Esophagus squamous epithelium (tissue), 5 donors: ENCODE measurements around the gene MYBPC1. TPM values are rescaled to one million over a fixed set of nuclear protein-coding genes. Genes with fewer than 3 reads are reported as not detected.

Experiments used
- DNase-seq: peaks from one replicate; lab custom pipeline; 2025; lab: John Stamatoyannopoulos, UW
- H3K27ac ChIP-seq, 4 donors: fragments of 200-600 bp; sonication (generic); one replicate each; pipeline ENCODE4 v1.5.1; 2016 to 2019; ENCODE audit warnings: mild to moderate bottlenecking in 1 of 4
- H3K27me3 ChIP-seq, 4 donors: fragments of 200-600 bp; sonication (generic); 1 replicate in 3 of 4; 2 replicates in 1 of 4; pipeline versions ENCODE4 v1.5.1 to v1.6.0; 2017 to 2021; ENCODE audit warnings: antibody characterized with exemption in 1 of 4
- H3K36me3 ChIP-seq, 3 donors: fragments of 200-600 bp; sonication (generic); one replicate each; pipeline ENCODE4 v1.5.1; 2016 to 2019
- H3K4me1 ChIP-seq, 3 donors: fragments of 200-600 bp; sonication (generic); one replicate each; pipeline ENCODE4 v1.5.1; 2017 to 2019
- H3K4me3 ChIP-seq, 4 donors: fragments of 200-600 bp; sonication (generic); 1 replicate in 3 of 4; 2 replicates in 1 of 4; pipeline ENCODE4 v1.5.1; 2016 to 2019; ENCODE audit warnings: mild to moderate bottlenecking in 2 of 4, moderate library complexity in 1 of 4
- H3K9me3 ChIP-seq, 3 donors: fragments of 200-600 bp; sonication (generic); one replicate each; pipeline ENCODE4 v1.5.1; 2016 to 2019
- POLR2A ChIP-seq, 4 donors: fragments of 450-650 bp; IDR thresholded peaks; one replicate each; pipeline ENCODE4 v1.6.1; 2017; ENCODE audit warnings: antibody characterized with exemption in 4 of 4, mild to moderate bottlenecking in 4 of 4, moderate library complexity in 3 of 4
- WGBS, 2 donors: methylation state at CpG; one replicate each; pipeline ENCODE4 v1.1.5; 2018; 5-methylcytosine and 5-hydroxymethylcytosine counted together
- intact Hi-C: fragments of 100-400 bp; cut with DNase I; formaldehyde crosslinking; loops from one replicate; pipeline ENCODE4 v1.15.0; 2022
- total RNA-seq, 4 donors: library from RNA; depleted of rRNA; stranded (reverse); fragments of >200 nt; gene quantifications; one replicate each; pipeline ENCODE4 v1.1.0, GENCODE V29; 2016
- TF ChIP-seq, protein P1 (sequence below), 6 experiments: fragments of 450-650 bp in 4 of 6; fragments of 200-600 bp in 2 of 6; sonication (generic) in 2 of 6; IDR thresholded peaks; one replicate each; pipeline ENCODE4 v1.5.1; 2016 to 2019; ENCODE audit warnings: antibody characterized with exemption in 6 of 6, mild to moderate bottlenecking in 4 of 6, moderate library complexity in 4 of 6
- donor health status: DM: yes; HTN: yes; CAD: no.

MYBPC1 gene
- total RNA-seq, 4 donors from 2014 or later: not detected

DNA sequence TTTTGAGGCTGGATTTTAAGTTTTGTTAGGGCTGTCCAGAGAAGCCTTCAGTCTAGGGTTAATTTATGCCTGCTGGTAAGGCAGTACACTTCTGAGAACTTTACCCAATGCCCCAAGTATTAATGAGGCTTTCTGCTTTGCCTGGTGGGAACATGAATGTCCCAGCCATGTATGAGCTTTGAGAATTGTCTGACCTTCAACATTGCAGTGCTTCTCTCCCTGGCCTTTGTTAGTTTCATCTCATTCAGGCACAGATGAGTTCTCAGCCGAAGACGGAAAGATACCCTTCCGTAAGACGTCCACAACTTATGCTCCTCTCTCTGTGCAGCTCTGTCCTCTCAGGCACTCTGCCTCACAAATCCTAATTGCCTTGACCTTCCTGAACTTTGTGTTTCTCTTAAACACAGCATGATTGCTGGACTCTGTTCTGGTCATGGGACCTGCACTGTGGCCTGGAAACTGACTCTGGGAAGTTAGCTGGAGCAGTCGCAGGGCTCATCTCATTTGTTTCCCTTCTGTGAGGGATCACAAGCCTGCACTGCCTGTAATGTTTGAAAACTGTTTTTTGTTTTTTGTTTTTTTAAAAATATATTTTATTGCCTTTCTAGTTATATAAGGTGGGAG is 118.4 kb downstream of the MYBPC1 start:
- no peaks in the 10 kb centered on the region for H3K27me3 ChIP-seq
- WGBS, 2 donors: 72 to 73% methylated on average over 5 of the region's 5 CpGs
- intact Hi-C loops: no loop called here
- peaks cover 0 to 6% (median 0%) of the 10 kb centered on the region in 3 donors for H3K36me3 ChIP-seq
- H3K4me3 ChIP-seq: peak overlapping the region in 1 of 4 donors; percentile 15
- no peak for DNase-seq
- H3K9me3 ChIP-seq: no peaks in the 10 kb centered on the region
- H3K27ac ChIP-seq: peak overlapping the region in 3 of 4 donors; percentile 31 to 47 (median 36)
- peaks cover 0 to 11% (median 6%) of the 10 kb centered on the region in 3 donors for H3K4me1 ChIP-seq
- TF ChIP-seq, protein P1, sequence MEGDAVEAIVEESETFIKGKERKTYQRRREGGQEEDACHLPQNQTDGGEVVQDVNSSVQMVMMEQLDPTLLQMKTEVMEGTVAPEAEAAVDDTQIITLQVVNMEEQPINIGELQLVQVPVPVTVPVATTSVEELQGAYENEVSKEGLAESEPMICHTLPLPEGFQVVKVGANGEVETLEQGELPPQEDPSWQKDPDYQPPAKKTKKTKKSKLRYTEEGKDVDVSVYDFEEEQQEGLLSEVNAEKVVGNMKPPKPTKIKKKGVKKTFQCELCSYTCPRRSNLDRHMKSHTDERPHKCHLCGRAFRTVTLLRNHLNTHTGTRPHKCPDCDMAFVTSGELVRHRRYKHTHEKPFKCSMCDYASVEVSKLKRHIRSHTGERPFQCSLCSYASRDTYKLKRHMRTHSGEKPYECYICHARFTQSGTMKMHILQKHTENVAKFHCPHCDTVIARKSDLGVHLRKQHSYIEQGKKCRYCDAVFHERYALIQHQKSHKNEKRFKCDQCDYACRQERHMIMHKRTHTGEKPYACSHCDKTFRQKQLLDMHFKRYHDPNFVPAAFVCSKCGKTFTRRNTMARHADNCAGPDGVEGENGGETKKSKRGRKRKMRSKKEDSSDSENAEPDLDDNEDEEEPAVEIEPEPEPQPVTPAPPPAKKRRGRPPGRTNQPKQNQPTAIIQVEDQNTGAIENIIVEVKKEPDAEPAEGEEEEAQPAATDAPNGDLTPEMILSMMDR (IDR thresholded peaks at IDR 0.05): no peak
- no peak for TF ChIP-seq POLR2A (IDR thresholded peaks at IDR 0.05)

DNA sequence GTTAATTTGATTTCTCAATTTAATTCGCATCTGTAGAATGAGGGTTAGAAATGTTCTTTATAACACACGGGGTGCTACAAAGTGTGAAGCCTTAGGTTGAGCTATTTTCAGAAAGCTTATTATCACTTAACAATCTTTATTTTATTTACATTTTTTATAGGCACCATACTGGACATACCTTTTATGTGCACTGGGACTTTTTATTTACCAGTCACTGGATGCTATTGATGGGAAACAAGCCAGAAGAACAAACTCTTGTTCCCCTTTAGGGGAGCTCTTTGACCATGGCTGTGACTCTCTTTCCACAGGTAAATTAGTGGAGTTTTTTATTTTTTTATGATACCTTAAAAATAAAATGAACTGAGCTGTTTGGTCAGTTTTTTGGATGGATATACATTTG is 119.2 kb downstream of the MYBPC1 start:
- DNase-seq: no peak
- intact Hi-C loops: no loop called here
- TF ChIP-seq, protein P1 (IDR thresholded peaks at IDR 0.05): no peak
- no peak for TF ChIP-seq POLR2A (IDR thresholded peaks at IDR 0.05)
- Histone ChIP-seq H3K36me3 (peaks cover 0 to 6% (median 0%) of the 10 kb centered on the region in 3 donors), H3K27me3 (no peaks in the 10 kb centered on the region), H3K27ac (peak overlapping the region in 1 of 4 donors; percentile 47), H3K4me3 (no peak overlapping the region), H3K4me1 (peaks cover 0 to 11% (median 6%) of the 10 kb centered on the region in 3 donors), H3K9me3 (no peaks in the 10 kb centered on the region)
- 87 to 91% methylated on average over 2 of the region's 2 CpGs for WGBS, 2 donors

DNA sequence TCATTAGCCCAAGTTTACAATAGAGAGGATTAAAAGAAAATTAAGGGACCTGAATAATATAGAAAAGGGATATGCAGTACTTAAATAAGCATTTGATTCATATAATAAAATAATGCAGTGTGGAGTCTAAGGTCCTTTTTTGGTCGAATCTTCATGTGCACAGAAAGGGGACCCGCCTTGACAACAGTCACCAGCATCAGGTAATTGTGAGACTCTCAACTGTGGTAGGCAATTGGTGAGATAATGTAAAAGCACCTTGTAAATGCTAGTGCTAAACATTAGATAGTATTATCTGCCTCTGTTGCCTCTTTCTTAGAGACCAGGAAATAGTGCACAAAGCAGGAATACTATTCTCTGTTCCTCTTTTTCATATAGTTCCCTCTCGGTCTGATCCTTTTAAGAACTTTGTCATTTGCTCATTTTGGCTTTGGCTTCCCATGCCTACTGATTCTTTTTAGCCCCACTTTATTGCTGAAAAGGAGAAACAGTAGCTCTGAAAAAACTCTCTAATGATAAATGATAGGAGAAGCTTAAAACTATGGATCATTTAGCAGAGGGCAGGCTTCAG is 120.2 kb downstream of the MYBPC1 start:
- no peak overlapping the region for H3K4me3 ChIP-seq
- no peaks in the 10 kb centered on the region for H3K27me3 ChIP-seq
- no peaks in the 10 kb centered on the region for H3K9me3 ChIP-seq
- intact Hi-C loops: no loop called here
- no peak overlapping the region for H3K27ac ChIP-seq
- TF ChIP-seq, protein P1 (IDR thresholded peaks at IDR 0.05): no peak
- no peak for TF ChIP-seq POLR2A (IDR thresholded peaks at IDR 0.05)
- H3K36me3 ChIP-seq: peaks cover 0 to 7% (median 0%) of the 10 kb centered on the region in 3 donors
- 78 to 85% methylated on average over 3 of the region's 3 CpGs for WGBS, 2 donors
- peaks cover 0 to 11% (median 2%) of the 10 kb centered on the region in 3 donors for H3K4me1 ChIP-seq
- no peak for DNase-seq

DNA sequence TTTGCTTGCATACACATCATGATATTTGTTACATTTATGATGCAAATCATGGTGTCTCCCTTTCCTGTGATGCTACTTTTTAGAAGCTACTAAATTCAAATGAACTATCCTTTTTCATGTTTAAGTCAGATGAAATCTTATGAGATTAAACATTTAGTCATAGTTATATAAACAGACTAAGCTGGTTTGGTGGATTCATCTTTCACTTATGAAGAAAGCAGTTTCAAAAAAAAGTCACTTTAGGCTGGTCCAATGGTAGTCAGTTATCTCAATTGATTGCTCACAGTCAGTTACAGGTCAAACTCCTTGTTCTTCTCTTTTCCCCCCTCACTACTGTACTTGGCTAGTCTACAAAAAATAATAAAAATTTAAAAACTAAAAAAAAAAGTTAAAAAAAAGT is 124.8 kb downstream of the MYBPC1 start:
- Histone ChIP-seq H3K36me3 (peaks cover 0 to 25% (median 0%) of the 10 kb centered on the region in 3 donors), H3K4me1 (peaks cover 0 to 4% (median 0%) of the 10 kb centered on the region in 3 donors), H3K27ac (no peak overlapping the region), H3K9me3 (no peaks in the 10 kb centered on the region), H3K27me3 (no peaks in the 10 kb centered on the region), H3K4me3 (no peak overlapping the region)
- DNase-seq: no peak
- TF ChIP-seq, protein P1 (IDR thresholded peaks at IDR 0.05): no peak
- no peak for TF ChIP-seq POLR2A (IDR thresholded peaks at IDR 0.05)
- intact Hi-C loops: no loop called here

DNA sequence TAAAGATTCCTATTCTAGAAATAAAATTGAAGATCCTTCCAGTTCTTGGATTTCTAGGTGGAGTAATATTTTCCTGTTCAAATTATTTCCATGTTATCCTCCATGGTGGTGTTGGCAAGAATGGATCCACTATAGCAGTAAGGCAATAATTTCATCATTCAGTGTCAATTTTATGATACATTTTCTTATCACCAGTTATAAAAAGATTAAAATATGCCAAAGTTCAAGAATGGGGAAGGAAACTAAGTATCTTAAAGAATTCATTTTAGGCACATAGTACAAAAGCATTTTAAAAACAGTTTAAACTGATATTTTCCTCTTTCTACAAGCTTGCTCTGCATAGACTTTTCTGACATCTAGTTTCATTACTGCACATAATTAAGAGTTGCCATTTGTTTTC is 125.3 kb downstream of the MYBPC1 start:
- TF ChIP-seq, protein P1 (IDR thresholded peaks at IDR 0.05): no peak
- TF ChIP-seq POLR2A (IDR thresholded peaks at IDR 0.05): no peak
- Histone ChIP-seq H3K4me1 (peaks cover 0 to under 1% (median 0%) of the 10 kb centered on the region in 3 donors), H3K4me3 (no peak overlapping the region), H3K27ac (no peak overlapping the region), H3K36me3 (peaks cover 0 to 31% (median 0%) of the 10 kb centered on the region in 3 donors), H3K9me3 (no peaks in the 10 kb centered on the region), H3K27me3 (no peaks in the 10 kb centered on the region)
- intact Hi-C loops: no loop called here
- no peak for DNase-seq
